NCI-H526 (cell line): Measurements from ENCODE around the gene FOXJ3.

Experiments
- DNase-seq, 2 experiments: peaks; one replicate each; lab custom pipeline; 2025; lab: John Stamatoyannopoulos, UW

Gene FOXJ3

DNA sequence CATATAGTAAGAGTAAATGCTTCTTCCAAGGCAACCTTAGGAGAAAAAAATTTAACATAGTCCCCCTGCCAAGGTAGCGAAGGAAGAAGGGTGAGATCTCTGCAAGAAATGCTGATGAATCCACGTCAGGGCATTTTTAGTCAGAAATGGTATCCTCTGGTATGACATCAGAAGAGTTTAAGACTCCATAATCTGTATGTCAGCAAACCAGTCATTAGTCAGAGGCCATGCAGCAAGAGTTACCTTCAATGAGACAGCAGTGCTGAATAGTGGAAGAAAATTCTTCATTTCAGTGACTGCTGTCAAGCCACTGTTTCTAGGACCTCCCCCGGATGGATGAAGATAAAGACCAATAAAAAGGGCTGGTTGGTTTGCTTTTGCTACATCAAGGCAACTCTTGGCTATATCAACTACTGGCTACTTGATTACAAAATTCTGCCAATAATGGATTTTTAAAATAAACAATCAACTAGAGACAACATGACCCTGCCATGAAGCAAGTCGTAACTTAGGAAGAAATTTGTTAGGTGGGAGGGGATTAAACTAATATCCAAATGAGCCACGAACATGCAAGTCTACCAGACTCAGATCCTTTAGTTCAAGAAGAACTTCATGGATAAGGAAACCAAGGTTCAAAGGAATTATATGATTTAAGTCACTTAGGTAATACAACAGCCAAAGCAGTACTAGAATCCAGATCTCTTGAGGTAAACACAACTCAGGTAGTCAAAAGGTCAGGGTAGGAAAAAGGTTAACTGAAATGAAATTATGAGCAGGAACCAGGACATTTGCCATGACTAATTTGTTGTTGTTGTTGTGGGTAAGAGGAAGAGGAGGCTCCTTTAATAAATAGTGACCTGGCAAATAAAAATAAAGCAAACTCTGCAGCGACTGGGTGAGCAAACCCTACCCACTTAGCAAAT lies 144.8 kb downstream of the FOXJ3 start:
- DNase-seq = no peak

DNA sequence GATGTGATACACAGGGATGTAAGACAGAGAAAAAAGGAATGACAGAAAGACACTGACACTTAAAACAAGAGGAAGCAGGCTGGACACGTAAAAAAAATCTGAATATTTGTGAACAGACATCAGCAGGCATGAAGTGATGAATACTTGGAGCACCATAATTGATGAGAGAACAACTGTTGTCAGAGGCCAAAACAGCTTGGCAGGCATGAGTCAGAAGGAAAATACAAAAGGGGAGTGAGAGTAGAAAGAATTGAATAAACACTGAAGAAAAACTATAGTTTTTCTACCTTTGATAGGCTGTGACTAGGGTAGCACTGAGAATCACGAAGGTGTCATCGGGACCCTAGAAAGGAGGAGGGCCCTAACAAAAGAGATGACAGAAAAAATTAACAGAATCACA lies 148.9 kb downstream of the FOXJ3 start:
- DNase-seq = no peak

DNA sequence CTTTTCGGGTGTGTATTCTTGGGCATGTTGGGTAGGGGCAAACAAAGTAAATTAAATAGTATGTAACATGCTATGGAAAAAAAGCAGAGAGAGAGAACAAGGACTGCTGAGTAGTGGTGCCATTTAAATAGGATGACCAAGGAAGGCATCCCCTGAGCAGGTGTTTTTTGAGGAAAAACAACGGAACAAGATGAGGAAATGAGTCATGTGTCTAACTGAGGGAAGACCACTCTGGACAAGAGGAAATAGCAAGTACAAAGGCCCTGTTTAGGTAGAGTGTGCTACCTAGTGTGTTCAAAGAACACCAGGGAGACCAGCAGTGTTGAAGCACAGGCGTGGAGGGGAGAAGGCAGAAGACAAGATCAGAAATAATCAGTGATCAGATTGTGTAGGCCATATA lies 150.4 kb downstream of the FOXJ3 start:
- no peak for DNase-seq

GRCh38 chr1:42183957-42184268 lies 151.1 kb downstream of the FOXJ3 start:
- no peak for DNase-seq

DNA sequence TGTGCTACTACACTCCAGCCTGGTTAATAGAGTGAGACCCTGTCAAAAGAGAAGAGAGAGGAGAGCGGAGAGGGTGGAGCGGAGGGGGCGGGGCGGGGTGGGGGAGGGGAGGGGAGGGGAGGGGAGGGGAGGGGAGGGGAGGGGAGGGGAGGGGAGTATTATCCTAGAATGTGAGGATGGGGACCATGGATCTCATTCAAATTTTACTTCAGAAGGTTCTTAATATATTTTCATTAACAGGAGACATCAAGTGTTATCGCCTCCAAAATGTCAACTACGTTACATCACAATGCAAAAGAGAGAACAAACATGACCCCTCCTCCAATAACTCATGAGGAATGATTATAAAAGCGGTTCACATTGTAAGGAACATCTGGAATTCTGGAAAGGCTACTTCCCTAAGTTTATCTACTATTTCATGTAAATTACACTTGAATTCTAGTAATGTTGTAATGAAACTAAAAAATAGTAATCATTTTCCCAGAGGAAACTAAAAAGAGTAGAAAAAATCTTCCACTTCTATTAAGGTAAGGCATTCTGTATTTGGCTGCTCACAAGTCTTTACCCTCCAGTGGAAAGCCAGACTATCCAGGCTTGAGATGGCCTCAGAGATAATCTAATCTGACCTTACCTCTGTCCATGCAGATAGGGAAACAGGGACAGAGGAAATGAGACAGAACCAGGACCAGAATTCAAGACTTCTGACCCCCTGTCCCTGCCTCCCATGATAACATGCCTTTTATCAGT lies 151.7 kb downstream of the FOXJ3 start:
- DNase-seq = no peak

- DNase-seq = no peak
Observed at GRCh38 chr1:42181687-42182086, 153.3 kb downstream of the FOXJ3 start.

GRCh38 chr1:42179900-42180329 lies 155.1 kb downstream of the FOXJ3 start:
- DNase-seq = no peak

GRCh38 chr1:42179275-42179674 lies 155.8 kb downstream of the FOXJ3 start:
- peak; percentile 44 to 76 for DNase-seq

DNA sequence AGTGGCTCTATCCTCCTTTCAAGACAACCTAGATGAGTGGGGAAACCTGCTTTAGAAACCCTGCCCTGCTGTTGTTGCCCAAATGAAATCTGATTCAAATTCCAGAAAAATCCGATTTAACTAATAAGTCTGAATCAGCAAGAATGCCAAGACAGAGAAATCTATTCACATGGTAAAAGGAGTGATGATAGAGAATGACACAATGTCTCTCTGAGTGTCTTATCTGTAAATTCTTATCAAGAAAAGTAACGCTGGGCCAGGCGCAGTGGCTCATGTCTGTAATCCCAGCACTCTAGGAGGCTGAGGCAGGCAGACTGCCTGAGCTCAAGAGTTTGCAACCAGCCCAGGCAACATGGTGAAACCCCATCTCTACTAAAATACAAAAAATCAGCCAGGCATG lies 156.8 kb downstream of the FOXJ3 start:
- DNase-seq = peak in 1 of 2 experiments; percentile 34

- DNase-seq = peak; percentile 58 to 73
Observed at GRCh38 chr1:42177541-42177981, 157.5 kb downstream of the FOXJ3 start.

GRCh38 chr1:42176902-42177519 lies 158.0 kb downstream of the FOXJ3 start:
- DNase-seq = peak; percentile 67 to 81

GRCh38 chr1:42175314-42176054 lies 159.6 kb downstream of the FOXJ3 start:
- no peak for DNase-seq

DNA sequence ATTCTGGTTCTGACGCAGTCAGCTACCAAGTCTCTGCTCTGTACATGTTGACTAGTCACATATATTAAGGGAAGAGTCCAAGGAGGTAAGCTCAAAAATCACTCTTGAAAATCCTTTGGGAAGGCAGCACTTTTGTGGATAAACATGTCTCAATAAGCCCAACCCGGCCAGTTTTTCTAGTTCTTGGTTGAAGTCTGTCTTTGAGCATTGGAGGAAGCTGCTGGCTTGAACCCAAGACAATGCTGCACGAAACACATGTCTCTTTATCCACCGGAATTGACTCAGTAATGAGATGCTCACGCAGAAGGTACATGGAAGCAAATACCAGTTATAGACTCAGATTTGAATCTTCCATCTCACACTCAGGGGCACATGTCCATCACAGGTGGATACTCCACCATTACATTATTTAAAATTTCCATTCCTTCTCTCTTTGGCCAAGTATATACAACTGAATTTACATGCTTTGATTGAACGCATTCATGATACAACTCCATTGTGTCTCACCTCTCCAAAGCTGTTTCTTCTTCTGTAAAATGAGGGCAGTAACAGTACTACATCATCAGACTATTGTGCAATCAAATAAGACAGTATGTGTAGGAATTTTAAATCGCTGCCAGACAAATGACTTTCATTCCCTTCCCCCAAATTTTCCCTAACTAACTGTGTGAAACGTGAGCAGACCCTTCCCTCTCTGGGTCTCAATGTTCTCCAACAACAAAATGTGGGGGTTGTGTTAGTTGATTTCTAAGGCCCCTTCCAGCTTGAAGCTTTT lies 160.9 kb downstream of the FOXJ3 start:
- no peak for DNase-seq

GRCh38 chr1:42173155-42173933 lies 161.7 kb downstream of the FOXJ3 start:
- DNase-seq = peak in 1 of 2 experiments; percentile 80

DNA sequence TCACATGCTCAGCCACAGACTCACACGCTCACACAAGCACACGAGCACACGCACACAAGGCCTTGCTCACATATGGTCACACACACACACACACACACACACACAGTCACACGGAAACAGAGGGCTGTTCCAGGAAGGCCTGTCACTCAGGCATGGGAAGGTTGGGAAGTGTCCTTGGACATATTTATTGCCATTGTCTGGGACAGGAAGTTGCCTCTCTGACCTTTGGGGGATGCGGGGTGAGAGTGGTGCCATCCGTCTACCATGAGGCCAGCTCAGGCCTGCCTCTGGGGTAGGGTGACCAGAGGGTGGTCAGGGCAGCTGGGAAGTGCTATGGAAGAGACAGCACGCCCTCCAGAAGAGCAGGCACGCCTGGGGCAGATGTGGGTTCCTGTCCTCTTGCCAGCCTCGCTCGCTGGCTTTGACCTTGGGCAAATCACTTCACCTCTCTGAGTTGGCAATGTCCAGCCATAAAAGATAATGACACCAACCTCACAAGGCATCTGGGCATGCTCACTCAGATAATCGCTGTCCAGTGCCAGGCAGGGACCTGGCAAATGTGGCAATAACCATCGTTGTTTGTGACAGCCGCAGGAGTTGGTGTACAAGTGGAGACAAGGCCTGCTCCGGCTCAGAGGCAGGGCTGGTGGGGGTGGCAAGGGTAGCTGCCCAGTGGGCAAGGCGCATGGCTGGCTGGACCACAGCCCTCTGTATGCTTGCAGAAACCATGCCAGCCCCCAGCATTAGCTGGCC lies 162.5 kb downstream of the FOXJ3 start:
- DNase-seq = peak in 1 of 2 experiments; percentile 11

- no peak for DNase-seq
Observed at GRCh38 chr1:42171679-42172266, 163.3 kb downstream of the FOXJ3 start.

DNA sequence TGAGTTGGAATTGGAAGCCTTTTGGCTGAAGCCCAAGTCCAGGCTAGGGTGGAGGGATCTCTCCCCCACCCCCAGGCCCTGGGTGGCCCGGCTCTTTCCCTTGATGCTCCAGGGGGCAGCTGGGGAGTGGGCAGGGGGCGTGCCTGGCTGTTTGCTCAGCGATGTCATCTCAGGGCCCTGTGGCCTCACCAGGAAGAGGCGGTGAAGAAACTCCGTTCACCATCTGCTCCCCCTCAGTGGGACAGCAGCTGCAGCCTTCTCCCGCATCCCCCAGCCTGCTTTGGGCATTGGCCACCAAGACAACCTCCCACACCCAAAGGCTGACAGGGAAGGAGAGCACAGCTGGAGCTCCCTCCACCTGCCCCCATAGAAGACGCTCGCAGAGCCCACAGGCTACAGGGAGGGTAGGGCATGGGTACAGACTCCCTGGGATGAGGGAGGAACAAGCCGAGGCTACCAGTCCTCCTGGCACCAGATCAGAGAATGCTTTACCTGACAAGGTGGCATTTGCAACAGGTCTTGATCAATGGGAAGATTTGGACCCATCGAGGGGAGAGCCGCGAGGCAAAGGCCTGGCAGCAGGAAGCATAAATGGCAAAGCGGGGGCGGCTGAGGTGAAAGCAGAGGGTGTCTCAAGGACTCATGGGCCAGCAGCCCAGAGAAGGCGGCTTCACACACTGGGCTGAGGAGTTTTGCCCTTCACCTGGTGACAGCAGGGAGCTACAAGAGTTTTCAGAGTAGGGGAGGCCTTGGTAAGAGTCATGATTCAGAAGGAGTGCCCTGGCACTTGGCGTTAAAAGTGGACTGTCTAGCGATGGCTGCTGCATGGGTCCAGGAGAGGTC lies 164.0 kb downstream of the FOXJ3 start:
- no peak for DNase-seq

DNA sequence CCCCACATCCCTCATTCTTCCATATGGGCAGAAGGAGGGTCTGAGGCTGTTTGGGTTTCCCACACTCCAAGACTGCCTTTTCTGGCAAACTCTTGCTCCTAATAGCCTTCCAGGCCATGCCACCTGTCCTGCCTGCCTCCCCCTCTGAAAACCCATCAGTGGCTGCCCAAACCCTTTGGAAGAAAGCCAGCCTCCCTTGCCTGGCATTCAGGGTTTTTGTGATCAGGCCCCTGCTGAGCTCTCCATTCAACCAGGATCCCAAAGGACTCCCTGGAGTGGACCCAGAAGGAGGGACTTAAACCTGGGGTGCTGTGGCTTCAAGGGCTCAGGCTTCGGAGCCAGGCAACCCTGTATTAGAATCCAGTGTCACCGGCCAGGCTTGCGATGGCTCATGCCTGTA lies 166.3 kb downstream of the FOXJ3 start:
- DNase-seq = no peak

DNA sequence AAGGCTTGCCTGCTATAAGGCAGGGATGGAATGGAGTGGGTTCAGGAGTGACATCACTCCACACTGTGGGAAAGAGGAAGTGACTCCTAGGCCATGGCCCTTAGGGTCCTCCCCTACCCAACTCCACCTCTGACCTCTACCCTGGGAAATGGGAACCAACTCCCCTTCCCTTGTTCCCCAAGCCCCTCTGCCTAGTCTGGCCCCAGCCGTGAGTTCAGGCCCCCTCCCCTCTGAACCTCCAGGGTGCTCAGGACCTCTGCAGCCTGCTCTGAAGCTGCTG lies 166.7 kb downstream of the FOXJ3 start:
- no peak for DNase-seq
